NCI-H446 treated with DMSO at 0.1 percent for 48 hours (cell line): ENCODE results near the gene PARD3B.

ENCODE experiments used
- DNase-seq: peaks from one replicate; lab custom pipeline; 2025; lab: John Stamatoyannopoulos, UW

The PARD3B gene

GRCh38 chr2:205612636-205613035 is 1067.4 kb downstream of the PARD3B start:
- no peak for DNase-seq

GRCh38 chr2:205613970-205614559 is 1068.8 kb downstream of the PARD3B start:
- DNase-seq: no peak

DNA sequence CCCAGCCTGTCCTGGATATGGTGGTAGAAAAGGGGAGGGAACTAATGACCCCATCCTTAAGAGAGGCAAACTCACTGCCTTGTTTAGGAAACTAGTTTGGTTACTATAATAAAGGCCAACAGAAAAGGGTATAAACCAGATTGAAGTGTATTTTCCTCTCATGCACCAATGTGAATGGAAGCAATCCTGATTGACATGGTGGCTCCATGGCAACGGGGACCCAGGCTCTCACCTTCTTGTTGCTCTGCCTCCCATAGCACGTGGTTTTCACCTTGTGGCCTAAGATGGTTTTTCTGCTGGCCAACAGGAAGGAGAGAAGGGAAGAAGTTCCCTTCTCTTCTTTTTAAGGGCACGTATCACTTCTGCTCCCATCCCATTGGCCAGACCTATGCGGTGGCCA is 1069.7 kb downstream of the PARD3B start:
- DNase-seq: no peak

GRCh38 chr2:205617905-205618304 is 1072.6 kb downstream of the PARD3B start:
- DNase-seq: no peak

- DNase-seq: no peak
Observed at GRCh38 chr2:205619600-205619999, 1074.3 kb downstream of the PARD3B start.

DNA sequence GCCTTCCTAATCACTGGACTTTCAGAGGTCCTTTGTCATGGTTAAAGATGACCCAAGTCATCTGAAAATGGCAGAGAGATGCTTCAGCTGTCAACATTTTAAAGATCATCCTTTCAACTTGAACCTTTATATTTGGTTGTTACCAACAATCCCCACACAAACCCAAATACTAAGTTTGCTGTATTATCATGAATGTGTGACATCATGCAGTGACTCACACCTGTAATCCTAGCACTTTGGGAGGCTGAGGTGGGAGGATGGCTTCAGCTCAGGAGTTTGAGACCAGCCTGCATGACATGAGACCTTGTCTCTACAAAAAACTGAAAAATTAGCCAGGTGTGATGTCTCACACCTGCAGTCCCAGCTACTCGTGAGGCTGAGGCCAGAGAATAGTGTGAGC is 1081.8 kb downstream of the PARD3B start:
- no peak for DNase-seq

DNA sequence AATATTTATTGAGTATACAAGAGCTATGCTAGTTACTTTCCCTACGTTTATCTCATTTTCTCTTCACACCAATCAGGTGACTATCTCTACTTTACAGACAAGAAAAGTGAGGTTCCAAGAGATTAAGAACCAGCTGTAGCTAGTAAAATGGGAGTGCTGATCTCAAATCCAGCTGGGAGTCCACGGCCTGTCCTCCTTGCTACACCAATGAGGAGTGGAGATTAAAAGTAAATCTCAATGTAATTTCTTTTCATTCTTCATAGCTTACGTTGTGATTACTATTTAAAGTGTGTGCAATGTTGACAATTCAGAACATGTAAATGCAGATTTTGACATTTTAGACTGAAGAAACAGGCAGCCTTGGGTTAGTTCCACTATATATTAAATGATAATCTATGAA is 1083.1 kb downstream of the PARD3B start:
- DNase-seq: no peak

- no peak for DNase-seq
Observed at GRCh38 chr2:205629091-205629776, 1084.0 kb downstream of the PARD3B start.

DNA sequence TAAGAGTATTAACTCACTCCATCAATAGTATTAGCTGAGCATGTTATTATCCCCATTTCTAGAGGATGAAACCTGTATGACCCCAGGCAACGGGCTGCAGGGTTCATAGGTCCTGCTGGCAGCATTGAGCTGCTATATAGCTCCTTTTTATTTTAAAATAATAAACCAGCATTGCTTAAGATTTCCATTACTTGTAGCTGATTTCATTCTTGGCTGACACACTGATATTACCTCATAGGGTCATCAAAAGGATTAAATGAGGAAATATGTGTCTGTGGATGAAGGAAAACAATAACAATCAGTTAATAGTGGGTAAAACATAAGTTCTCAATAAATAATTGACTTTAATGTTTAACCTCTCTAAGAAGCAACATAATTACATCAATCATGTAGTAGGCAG is 1088.7 kb downstream of the PARD3B start:
- no peak for DNase-seq

DNA sequence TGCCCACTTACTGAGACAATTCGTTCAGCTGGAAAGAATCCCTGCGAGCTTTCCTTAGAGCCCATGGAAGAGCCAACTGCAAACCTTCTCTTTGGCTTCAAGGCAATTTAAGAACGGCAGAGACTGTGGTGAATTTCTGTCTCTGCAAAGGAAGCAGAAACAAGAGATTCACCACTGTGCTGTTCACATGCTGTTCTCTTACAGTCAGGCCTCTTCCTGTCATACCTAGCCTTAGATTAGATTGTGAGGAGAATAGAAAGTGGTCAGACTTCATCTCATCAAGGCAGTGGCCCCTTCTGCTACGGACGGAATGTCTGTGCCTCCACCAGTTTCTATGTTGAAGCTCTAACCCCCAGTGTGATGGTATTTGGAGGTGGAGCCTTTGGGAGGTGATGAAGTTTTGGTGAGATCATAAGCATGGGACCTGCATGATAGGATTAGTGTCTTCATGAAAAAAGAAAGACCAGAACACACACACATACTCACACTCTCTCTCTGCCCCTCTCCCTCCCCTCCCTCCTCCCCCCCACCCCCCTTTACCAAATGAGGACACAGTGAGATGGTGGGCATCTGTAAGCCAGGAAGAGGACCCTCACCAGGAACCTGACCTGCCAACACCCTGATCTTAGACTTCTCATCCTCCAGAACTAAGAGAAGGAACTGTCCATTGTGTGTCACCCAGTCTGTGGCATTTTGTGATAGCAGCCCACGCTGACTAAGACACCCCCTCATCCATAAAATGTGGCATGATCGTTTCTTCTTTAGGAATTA is 1091.5 kb downstream of the PARD3B start:
- DNase-seq: no peak

GRCh38 chr2:205637320-205637602 is 1092.0 kb downstream of the PARD3B start:
- DNase-seq: no peak

- DNase-seq: no peak
Observed at GRCh38 chr2:205637779-205638503, 1092.7 kb downstream of the PARD3B start.

DNA sequence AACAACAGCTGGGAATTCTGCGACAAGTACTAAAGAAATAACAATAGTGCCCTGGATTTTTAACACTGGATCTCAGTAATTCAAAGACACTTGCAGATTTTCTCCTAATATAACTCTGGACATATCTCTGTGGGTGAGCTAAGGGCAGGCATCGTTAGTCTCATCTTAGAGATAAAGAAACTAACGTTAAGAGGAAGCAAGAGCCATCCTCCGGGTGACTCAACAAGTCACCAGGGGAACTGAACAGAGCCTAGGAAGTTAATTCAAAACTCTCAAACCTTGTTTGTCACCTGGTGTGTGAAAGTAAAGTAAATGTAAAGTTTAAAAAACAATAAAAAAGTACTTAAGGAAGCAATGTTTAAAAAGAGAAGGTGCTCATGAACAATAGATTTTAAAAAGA is 1095.4 kb downstream of the PARD3B start:
- DNase-seq: no peak

DNA sequence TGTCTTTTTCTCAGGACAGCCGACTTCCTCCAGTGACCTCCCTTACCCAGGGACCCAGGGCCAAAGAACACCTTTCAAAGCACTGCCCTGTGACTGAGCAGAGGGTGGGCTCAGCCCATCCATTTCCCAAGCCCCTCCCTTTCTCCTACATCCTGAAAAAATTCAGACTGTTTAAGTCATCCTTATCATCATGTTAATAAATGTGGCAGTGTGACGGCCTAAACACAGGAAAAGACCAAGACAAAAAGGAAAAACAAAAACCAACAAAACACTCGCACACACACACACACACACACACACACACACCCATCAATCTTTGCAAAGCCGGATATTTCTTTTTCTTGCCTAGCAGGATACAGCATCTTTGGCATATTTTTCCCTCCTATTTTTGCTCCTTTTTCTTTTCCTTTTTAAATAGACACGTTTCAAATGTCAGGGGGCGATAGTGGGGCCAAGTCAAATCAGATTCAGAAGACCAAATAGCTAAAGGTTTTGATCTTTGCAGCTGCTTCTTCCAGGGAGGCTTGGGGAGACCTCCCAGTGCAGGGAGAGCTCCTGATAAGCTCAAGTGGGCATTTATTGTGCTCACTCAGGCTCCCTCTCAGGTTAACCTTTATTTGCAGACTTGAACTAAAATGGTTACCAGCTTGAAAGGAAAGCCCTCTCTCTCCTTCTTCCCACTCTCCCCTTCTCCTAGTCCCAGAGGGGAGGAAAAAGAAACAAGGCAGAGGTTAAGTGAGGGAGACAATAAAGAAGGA is 1097.5 kb downstream of the PARD3B start:
- DNase-seq: no peak

DNA sequence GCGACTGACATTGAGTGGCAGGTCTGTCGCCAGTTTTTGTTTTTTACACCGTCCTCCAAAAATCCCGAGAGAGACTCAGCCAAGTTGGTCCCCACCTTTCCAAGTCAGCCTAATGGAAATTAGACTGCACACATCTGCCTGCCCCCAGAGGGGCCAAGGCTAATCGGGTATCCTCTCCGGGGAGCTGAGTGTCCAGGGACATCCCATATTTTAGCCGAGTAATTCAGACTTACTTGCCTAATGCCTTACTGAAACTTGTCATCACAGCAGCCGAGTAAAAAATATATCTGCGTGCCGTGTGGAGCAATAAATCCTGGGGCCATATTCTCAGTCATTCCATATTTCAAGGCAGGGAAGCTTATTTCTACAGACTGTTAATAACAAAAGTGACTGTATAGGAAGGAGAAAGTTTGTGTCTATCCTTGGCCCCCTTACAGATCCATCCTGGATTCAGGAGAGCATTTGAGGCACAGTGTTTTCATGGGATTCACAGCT is 1098.2 kb downstream of the PARD3B start:
- no peak for DNase-seq

- DNase-seq: no peak
Observed at GRCh38 chr2:205644018-205644417, 1098.7 kb downstream of the PARD3B start.

DNA sequence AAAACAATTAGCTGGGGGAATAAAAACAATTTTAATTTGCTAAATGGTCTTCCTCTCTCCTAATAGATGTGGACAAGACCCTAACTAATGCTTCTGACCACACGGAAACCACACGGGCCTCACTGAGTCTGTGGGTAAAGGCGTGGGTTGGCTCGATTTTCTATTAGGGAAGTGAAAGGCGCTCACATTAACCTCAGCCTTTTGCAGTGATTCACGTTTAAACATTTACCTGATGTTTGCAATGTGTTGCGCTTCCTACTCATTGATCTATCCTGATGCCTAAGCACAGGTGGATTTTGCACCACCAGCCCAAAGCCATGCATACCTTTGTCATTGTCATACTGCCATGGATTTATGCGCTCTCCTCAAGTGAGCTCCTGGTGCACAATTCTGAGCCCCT is 1101.4 kb downstream of the PARD3B start:
- DNase-seq: no peak

GRCh38 chr2:205650450-205650849 is 1105.2 kb downstream of the PARD3B start:
- DNase-seq: no peak

DNA sequence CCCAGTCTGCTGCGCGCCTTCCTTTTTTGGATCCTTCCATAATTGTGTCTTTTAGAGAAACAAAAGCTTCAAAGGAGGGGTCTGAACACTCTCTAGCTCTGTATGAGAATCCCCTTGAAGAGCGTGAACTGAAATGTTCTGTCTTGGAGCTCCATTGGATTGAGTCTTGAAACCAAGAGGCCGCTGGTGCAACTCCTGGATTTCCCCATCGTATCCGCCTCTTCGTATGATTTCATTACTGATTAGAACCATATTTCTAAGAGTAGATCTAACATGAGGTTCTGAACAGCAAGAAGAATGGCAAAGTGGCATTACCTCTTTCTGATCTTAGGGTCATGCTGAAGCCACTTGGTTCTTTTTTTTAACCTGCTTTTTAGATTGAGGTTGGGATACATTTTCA is 1105.7 kb downstream of the PARD3B start:
- DNase-seq: no peak

GRCh38 chr2:205651719-205652118 is 1106.4 kb downstream of the PARD3B start:
- DNase-seq: no peak

DNA sequence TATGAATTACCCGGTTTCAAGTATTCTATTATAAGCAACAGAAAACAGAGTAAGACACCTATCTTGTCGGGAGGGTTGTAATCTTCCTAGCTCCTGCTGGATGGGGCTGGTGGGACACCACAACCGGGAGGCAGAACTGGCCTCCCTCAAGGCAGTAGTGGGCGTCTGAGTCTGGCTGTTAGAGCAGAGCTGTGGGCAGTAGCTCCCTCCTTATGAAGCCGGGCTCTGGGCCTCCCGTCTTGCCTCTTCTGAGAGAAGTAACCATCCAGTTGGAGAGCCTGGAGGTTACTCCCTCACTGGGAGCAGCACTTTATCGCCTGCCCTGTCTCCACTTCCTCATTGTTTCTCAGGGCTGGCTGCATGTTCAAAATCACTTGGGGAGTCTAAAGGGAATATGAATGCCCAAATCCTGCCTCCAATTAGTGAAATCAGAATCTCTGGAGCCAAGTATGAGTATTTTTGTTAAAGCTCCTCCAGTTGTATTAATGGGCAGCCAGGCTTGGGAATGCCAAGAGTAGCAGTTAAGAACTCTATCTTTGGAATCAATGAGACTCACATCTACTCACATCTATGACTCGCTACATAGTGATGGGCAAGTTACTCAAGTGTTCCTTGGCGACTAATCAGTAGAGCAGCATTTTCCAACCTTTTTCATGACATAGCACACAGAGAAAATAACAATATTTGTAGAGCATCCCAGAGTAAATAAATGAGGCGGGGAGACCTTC is 1109.8 kb downstream of the PARD3B start:
- no peak for DNase-seq
